Gastrocnemius medialis (tissue), 4 donors: ENCODE results near the gene RFNG.

Experiments used
- CTCF ChIP-seq, 5 experiments: fragments of 450-650 bp in 3 of 5; fragments of 200-600 bp in 2 of 5; sonication (generic) in 2 of 5; IDR thresholded peaks in 4 of 5; conservative IDR thresholded peaks in 1 of 5; 1 replicate in 4 of 5; 2 replicates in 1 of 5; pipeline ENCODE4 v1.5.1; 2016 to 2019; ENCODE audit warnings: antibody characterized with exemption in 5 of 5, mild to moderate bottlenecking in 3 of 5, moderate library complexity in 3 of 5
- POLR2A ChIP-seq, 2 donors: fragments of 450-650 bp; IDR thresholded peaks; one replicate each; pipeline ENCODE4 v1.6.1; 2017; ENCODE audit warnings: antibody characterized with exemption in 2 of 2, mild to moderate bottlenecking in 2 of 2, moderate library complexity in 2 of 2

DNA sequence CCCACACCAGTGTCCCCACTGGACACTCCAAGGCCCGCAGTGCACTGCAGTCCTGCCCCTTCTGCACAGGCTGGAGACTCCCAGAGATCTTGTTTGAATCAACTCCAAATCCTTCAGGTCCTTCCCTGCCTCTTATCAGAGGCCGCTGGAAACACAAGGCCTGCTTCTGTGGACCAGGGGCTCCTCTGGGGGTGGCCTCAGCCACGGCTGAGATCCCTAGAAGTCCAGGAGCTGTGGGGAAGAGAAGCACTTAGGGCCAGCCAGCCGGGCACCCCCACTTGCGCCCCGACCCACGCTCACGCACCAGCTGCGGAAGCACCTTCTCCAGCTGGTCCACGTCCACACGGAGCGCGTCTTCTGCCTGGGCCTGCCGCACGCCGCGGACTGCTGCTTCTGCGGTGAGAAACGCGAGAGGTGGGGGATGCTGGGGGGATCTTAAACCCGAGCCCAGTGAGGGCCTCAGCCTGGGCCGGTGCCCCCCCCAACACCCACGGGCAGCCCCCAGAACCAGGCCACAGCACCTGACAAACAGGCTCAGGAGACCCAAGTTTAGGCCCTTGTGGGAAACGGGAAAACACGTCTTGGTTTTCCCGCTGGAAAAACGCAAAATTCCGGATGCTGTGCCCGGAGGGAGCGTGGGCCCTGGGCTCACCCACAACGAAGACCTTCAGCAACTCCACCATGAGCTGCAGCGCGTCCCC is 32.5 kb downstream of the RFNG start:
- TF ChIP-seq POLR2A (IDR thresholded peaks at IDR 0.05) (no peak), CTCF (IDR thresholded peaks at IDR 0.05 in 4 of 5, conservative IDR thresholded peaks at IDR 0.05 in 1 of 5) (no peak)
